ENCODE results near the gene UNC79.

- no peak for TF ChIP-seq SUZ12 (IDR thresholded peaks at IDR 0.05; ENCODE audit: extremely low read depth, insufficient read depth, insufficient read length)
- no peak for TF ChIP-seq ZNF274 (IDR thresholded peaks at IDR 0.05; ENCODE audit: low read depth, low read length)
- no peak for TF ChIP-seq YY1 (IDR thresholded peaks at IDR 0.05; ENCODE audit: insufficient read depth, insufficient read length)
Observed at GRCh38 chr14:93707475-93707874, 276.7 kb downstream of the UNC79 start.
